ENCODE results near the gene APBB2.

APBB2 gene

GRCh38 chr4:40972722-40973121, 241.6 kb downstream of the APBB2 start:
- Histone ChIP-seq H3K36me3 (ENCODE audit: insufficient read depth, insufficient read length, low read length) (no peaks in the 10 kb centered on the region), H3K4me1 (ENCODE audit: insufficient read depth, insufficient read length) (no peaks in the 10 kb centered on the region), H3K4me3 (ENCODE audit: insufficient read length, low read depth) (no peak overlapping the region), H3K9ac (ENCODE audit: insufficient read length, low read depth) (no peak overlapping the region), H3K27me3 (ENCODE audit: insufficient read depth, insufficient read length) (no peaks in the 10 kb centered on the region), H3K9me3 (ENCODE audit: insufficient read depth, low read length) (no peaks in the 10 kb centered on the region)
- no peak for DNase-seq (ENCODE audit: low read depth, low spot score)
- TF ChIP-seq YY1 (IDR thresholded peaks at IDR 0.05; ENCODE audit: insufficient read depth, insufficient read length) = no peak
- no peak for TF ChIP-seq SUZ12 (IDR thresholded peaks at IDR 0.05; ENCODE audit: extremely low read depth, insufficient read depth, insufficient read length)
- no peak for TF ChIP-seq ZNF274 (IDR thresholded peaks at IDR 0.05; ENCODE audit: low read depth, low read length)

GRCh38 chr4:40971338-40971737, 243.0 kb downstream of the APBB2 start:
- Histone ChIP-seq H3K9me3 (ENCODE audit: insufficient read depth, low read length) (no peaks in the 10 kb centered on the region), H3K27me3 (ENCODE audit: insufficient read depth, insufficient read length) (no peaks in the 10 kb centered on the region), H3K9ac (ENCODE audit: insufficient read length, low read depth) (no peak overlapping the region), H3K4me3 (ENCODE audit: insufficient read length, low read depth) (no peak overlapping the region), H3K36me3 (ENCODE audit: insufficient read depth, insufficient read length, low read length) (no peaks in the 10 kb centered on the region), H3K4me1 (ENCODE audit: insufficient read depth, insufficient read length) (no peaks in the 10 kb centered on the region)
- no peak for DNase-seq (ENCODE audit: low read depth, low spot score)
- TF ChIP-seq YY1 (IDR thresholded peaks at IDR 0.05; ENCODE audit: insufficient read depth, insufficient read length) (no peak), ZNF274 (IDR thresholded peaks at IDR 0.05; ENCODE audit: low read depth, low read length) (no peak), SUZ12 (IDR thresholded peaks at IDR 0.05; ENCODE audit: extremely low read depth, insufficient read depth, insufficient read length) (no peak)

- Histone ChIP-seq H3K27me3 (ENCODE audit: insufficient read depth, insufficient read length) (no peaks in the 10 kb centered on the region), H3K9me3 (ENCODE audit: insufficient read depth, low read length) (no peaks in the 10 kb centered on the region), H3K36me3 (ENCODE audit: insufficient read depth, insufficient read length, low read length) (no peaks in the 10 kb centered on the region), H3K4me3 (ENCODE audit: insufficient read length, low read depth) (no peak overlapping the region), H3K9ac (ENCODE audit: insufficient read length, low read depth) (no peak overlapping the region), H3K4me1 (ENCODE audit: insufficient read depth, insufficient read length) (no peaks in the 10 kb centered on the region)
- DNase-seq (ENCODE audit: low read depth, low spot score) = no peak
- TF ChIP-seq SUZ12 (IDR thresholded peaks at IDR 0.05; ENCODE audit: extremely low read depth, insufficient read depth, insufficient read length) = no peak
These were observed 244.8 kb downstream of the APBB2 start for GRCh38 chr4:40969501-40969900.

- no peaks in the 10 kb centered on the region for H3K36me3 ChIP-seq (ENCODE audit: insufficient read depth, insufficient read length, low read length)
- no peaks in the 10 kb centered on the region for H3K4me1 ChIP-seq (ENCODE audit: insufficient read depth, insufficient read length)
- H3K9ac ChIP-seq (ENCODE audit: insufficient read length, low read depth) = no peak overlapping the region
- TF ChIP-seq ZNF274 (IDR thresholded peaks at IDR 0.05; ENCODE audit: low read depth, low read length) (no peak), YY1 (IDR thresholded peaks at IDR 0.05; ENCODE audit: insufficient read depth, insufficient read length) (no peak), SUZ12 (IDR thresholded peaks at IDR 0.05; ENCODE audit: extremely low read depth, insufficient read depth, insufficient read length) (no peak)
- H3K4me3 ChIP-seq (ENCODE audit: insufficient read length, low read depth) = no peak overlapping the region
- no peak for DNase-seq (ENCODE audit: low read depth, low spot score)
- no peaks in the 10 kb centered on the region for H3K27me3 ChIP-seq (ENCODE audit: insufficient read depth, insufficient read length)
- no peaks in the 10 kb centered on the region for H3K9me3 ChIP-seq (ENCODE audit: insufficient read depth, low read length)
These were observed 246.8 kb downstream of the APBB2 start for GRCh38 chr4:40967550-40967949.

- no peak for DNase-seq (ENCODE audit: low read depth, low spot score)
- H3K4me1 ChIP-seq (ENCODE audit: insufficient read depth, insufficient read length) = no peaks in the 10 kb centered on the region
These were observed 248.3 kb downstream of the APBB2 start for GRCh38 chr4:40966091-40966490.

GRCh38 chr4:40963897-40964478, 250.4 kb downstream of the APBB2 start:
- H3K9ac ChIP-seq (ENCODE audit: insufficient read length, low read depth) = no peak overlapping the region
- H3K4me3 ChIP-seq (ENCODE audit: insufficient read length, low read depth) = no peak overlapping the region
- DNase-seq (ENCODE audit: low read depth, low spot score) = no peak

More at GRCh38 chr4:40966091-40966490, 248.3 kb downstream of the APBB2 start:
- no peak overlapping the region for H3K9ac ChIP-seq (ENCODE audit: insufficient read length, low read depth)
- peaks cover under 1% of the 10 kb centered on the region; the same call in 1 of the 2 replicates for H3K9me3 ChIP-seq (ENCODE audit: insufficient read depth, low read length)
- TF ChIP-seq YY1 (IDR thresholded peaks at IDR 0.05; ENCODE audit: insufficient read depth, insufficient read length) (no peak), ZNF274 (IDR thresholded peaks at IDR 0.05; ENCODE audit: low read depth, low read length) (no peak), SUZ12 (IDR thresholded peaks at IDR 0.05; ENCODE audit: extremely low read depth, insufficient read depth, insufficient read length) (no peak)
- H3K36me3 ChIP-seq (ENCODE audit: insufficient read depth, insufficient read length, low read length) = no peaks in the 10 kb centered on the region
- H3K27me3 ChIP-seq (ENCODE audit: insufficient read depth, insufficient read length) = no peaks in the 10 kb centered on the region
- H3K4me3 ChIP-seq (ENCODE audit: insufficient read length, low read depth) = no peak overlapping the region

GRCh38 chr4:40962551-40963180, 251.7 kb downstream of the APBB2 start:
- DNase-seq (ENCODE audit: low read depth, low spot score) = no peak
- Histone ChIP-seq H3K4me1 (ENCODE audit: insufficient read depth, insufficient read length) (no peaks in the 10 kb centered on the region), H3K9me3 (ENCODE audit: insufficient read depth, low read length) (peaks cover 6% of the 10 kb centered on the region; the same call in 1 of the 2 replicates), H3K36me3 (ENCODE audit: insufficient read depth, insufficient read length, low read length) (no peaks in the 10 kb centered on the region), H3K9ac (ENCODE audit: insufficient read length, low read depth) (no peak overlapping the region), H3K27me3 (ENCODE audit: insufficient read depth, insufficient read length) (no peaks in the 10 kb centered on the region), H3K4me3 (ENCODE audit: insufficient read length, low read depth) (no peak overlapping the region)
- TF ChIP-seq ZNF274 (IDR thresholded peaks at IDR 0.05; ENCODE audit: low read depth, low read length) (no peak), SUZ12 (IDR thresholded peaks at IDR 0.05; ENCODE audit: extremely low read depth, insufficient read depth, insufficient read length) (no peak), YY1 (IDR thresholded peaks at IDR 0.05; ENCODE audit: insufficient read depth, insufficient read length) (no peak)

More at GRCh38 chr4:40963897-40964478, 250.4 kb downstream of the APBB2 start:
- Histone ChIP-seq H3K27me3 (ENCODE audit: insufficient read depth, insufficient read length) (no peaks in the 10 kb centered on the region), H3K4me1 (ENCODE audit: insufficient read depth, insufficient read length) (no peaks in the 10 kb centered on the region), H3K36me3 (ENCODE audit: insufficient read depth, insufficient read length, low read length) (no peaks in the 10 kb centered on the region), H3K9me3 (ENCODE audit: insufficient read depth, low read length) (peaks cover 6% of the 10 kb centered on the region; the same call in 1 of the 2 replicates)
- TF ChIP-seq YY1 (IDR thresholded peaks at IDR 0.05; ENCODE audit: insufficient read depth, insufficient read length) = no peak
- TF ChIP-seq ZNF274 (IDR thresholded peaks at IDR 0.05; ENCODE audit: low read depth, low read length) = no peak
- no peak for TF ChIP-seq SUZ12 (IDR thresholded peaks at IDR 0.05; ENCODE audit: extremely low read depth, insufficient read depth, insufficient read length)
